ENCODE results near the gene PRPSAP1. TPM values are rescaled to one million over a fixed set of nuclear protein-coding genes. Genes with fewer than 3 reads are reported as not detected.

The PRPSAP1 gene
- polyA plus RNA-seq, 3 donors = 45.8 to 58.2 (median 51.2) TPM

- peaks cover 24 to 30% of the 10 kb centered on the region in 2 donors for H3K36me3 Mint-ChIP-seq
- Histone ChIP-seq H4K20me1 (ENCODE audit: insufficient read depth, low read length) (peaks cover 31% of the 10 kb centered on the region), H3K79me2 (ENCODE audit: insufficient read depth, low read length) (peaks cover 50% of the 10 kb centered on the region), H3K27ac (ENCODE audit: low read depth in 1 of 2, low read length in 2 of 2) (peak overlapping the region; percentile 84 to 87), H3K27me3 (ENCODE audit: control insufficient read depth in 2 of 2, insufficient read depth in 2 of 2, low read length in 2 of 2) (no peaks in the 10 kb centered on the region), H3K4me2 (replicated peaks; ENCODE audit: extremely low read depth, low read length, poor library complexity, severe bottlenecking) (peak overlapping the region; percentile 86), H3K9ac (ENCODE audit: insufficient read depth, low read length, poor library complexity, severe bottlenecking) (peak overlapping the region; percentile 92), H3K36me3 (replicated peaks in 1 of 2; ENCODE audit: control insufficient read depth in 1 of 2, insufficient read depth in 2 of 2, low read length in 2 of 2) (peaks cover 13 to 16% of the 10 kb centered on the region in 2 donors), H3K9me3 (replicated peaks in 1 of 2; ENCODE audit: control insufficient read depth in 1 of 2, insufficient read depth in 1 of 2, low read length in 2 of 2) (no peaks in the 10 kb centered on the region), H2AFZ (ENCODE audit: insufficient read depth, low read depth, low read length, poor library complexity, severe bottlenecking) (no peak overlapping the region), H3K4me3 (replicated peaks in 1 of 3; ENCODE audit: low read depth in 2 of 3, low read length in 3 of 3) (peak overlapping the region; percentile 56 to 97 (median 77)), H3K4me1 (ENCODE audit: control insufficient read depth in 1 of 2, insufficient read depth in 2 of 2, low read length in 2 of 2) (peaks cover 75 to 80% of the 10 kb centered on the region in 2 donors)
- no peaks in the 10 kb centered on the region for H3K9me3 Mint-ChIP-seq
- intact Hi-C loops (cut with micrococcal nuclease) = loop anchor here in 1 of 2 donors (5.0 to 10.0 kb wide), 5 partner anchors 35 to 492 kb away; partner anchors contain the start of genes EXOC7, MFSD11 and SRSF2
- H3K4me3 Mint-ChIP-seq = peak overlapping the region; percentile 92 to 96
- DNase-seq = no peak
- H3K27me3 Mint-ChIP-seq (ENCODE audit: low read depth in 3 of 3) = peaks cover 0 to 3% (median 0%) of the 10 kb centered on the region in 3 donors
- no peak for TF ChIP-seq CTCF (IDR thresholded peaks at IDR 0.05)
- 92% methylated on average over 4 of the region's 4 CpGs for WGBS (ENCODE audit: insufficient coverage)
- H3K4me1 Mint-ChIP-seq = peaks cover 74% of the 10 kb centered on the region
- H3K27ac Mint-ChIP-seq = peak overlapping the region; percentile 95 to 98 (median 96)
Observed at GRCh38 chr17:76267051-76267576, 86.6 kb downstream of the PRPSAP1 start.

- H3K4me3 ChIP-seq (replicated peaks in 1 of 3; ENCODE audit: low read depth in 2 of 3, low read length in 3 of 3) = peak overlapping the region; percentile 56 to 97 (median 77)
- intact Hi-C loops (cut with micrococcal nuclease) = loop anchor here in 1 of 2 donors (5.0 to 10.0 kb wide), 5 partner anchors 34 to 492 kb away; partner anchors contain the start of genes EXOC7, MFSD11 and SRSF2
Observed at GRCh38 chr17:76266244-76266938, 87.3 kb downstream of the PRPSAP1 start.

More at GRCh38 chr17:76266244-76266938, 87.3 kb downstream of the PRPSAP1 start:
- Histone ChIP-seq H3K9ac (ENCODE audit: insufficient read depth, low read length, poor library complexity, severe bottlenecking) (peak overlapping the region; percentile 92), H3K9me3 (replicated peaks in 1 of 2; ENCODE audit: control insufficient read depth in 1 of 2, insufficient read depth in 1 of 2, low read length in 2 of 2) (no peaks in the 10 kb centered on the region), H3K27me3 (ENCODE audit: control insufficient read depth in 2 of 2, insufficient read depth in 2 of 2, low read length in 2 of 2) (no peaks in the 10 kb centered on the region), H3K79me2 (ENCODE audit: insufficient read depth, low read length) (peaks cover 50% of the 10 kb centered on the region), H3K4me2 (replicated peaks; ENCODE audit: extremely low read depth, low read length, poor library complexity, severe bottlenecking) (peak overlapping the region; percentile 86), H4K20me1 (ENCODE audit: insufficient read depth, low read length) (peaks cover 29% of the 10 kb centered on the region), H3K4me1 (ENCODE audit: control insufficient read depth in 1 of 2, insufficient read depth in 2 of 2, low read length in 2 of 2) (peaks cover 75 to 80% of the 10 kb centered on the region in 2 donors), H2AFZ (ENCODE audit: insufficient read depth, low read depth, low read length, poor library complexity, severe bottlenecking) (no peak overlapping the region), H3K36me3 (replicated peaks in 1 of 2; ENCODE audit: control insufficient read depth in 1 of 2, insufficient read depth in 2 of 2, low read length in 2 of 2) (peaks cover 13 to 16% of the 10 kb centered on the region in 2 donors), H3K27ac (ENCODE audit: low read depth in 1 of 2, low read length in 2 of 2) (peak overlapping the region; percentile 84 to 87)
- DNase-seq = peak in 1 of 3 donors; percentile 37
- H3K4me3 Mint-ChIP-seq = peak overlapping the region; percentile 92 to 96
- H3K36me3 Mint-ChIP-seq = peaks cover 24 to 30% of the 10 kb centered on the region in 2 donors
- peak overlapping the region; percentile 95 to 98 (median 96) for H3K27ac Mint-ChIP-seq
- TF ChIP-seq CTCF (IDR thresholded peaks at IDR 0.05) = no peak
- no peaks in the 10 kb centered on the region for H3K9me3 Mint-ChIP-seq
- H3K27me3 Mint-ChIP-seq (ENCODE audit: low read depth in 3 of 3) = peaks cover 0 to 5% (median 0%) of the 10 kb centered on the region in 3 donors
- H3K4me1 Mint-ChIP-seq = peaks cover 76% of the 10 kb centered on the region
- WGBS (ENCODE audit: insufficient coverage) = 11% methylated on average over 3 of the region's 12 CpGs
